Epithelial cell of alveolus of lung (primary cell): ENCODE measurements around the gene KLHL34. TPM values are rescaled to one million over a fixed set of nuclear protein-coding genes. Genes with fewer than 3 reads are reported as not detected.

Experiments used
- total RNA-seq: library from RNA; depleted of rRNA; stranded (reverse); fragments of >200 nt; gene quantifications from 2 replicates; pipeline ENCODE4 v1.2.1, GENCODE V29; 2015

The KLHL34 gene, protein sequence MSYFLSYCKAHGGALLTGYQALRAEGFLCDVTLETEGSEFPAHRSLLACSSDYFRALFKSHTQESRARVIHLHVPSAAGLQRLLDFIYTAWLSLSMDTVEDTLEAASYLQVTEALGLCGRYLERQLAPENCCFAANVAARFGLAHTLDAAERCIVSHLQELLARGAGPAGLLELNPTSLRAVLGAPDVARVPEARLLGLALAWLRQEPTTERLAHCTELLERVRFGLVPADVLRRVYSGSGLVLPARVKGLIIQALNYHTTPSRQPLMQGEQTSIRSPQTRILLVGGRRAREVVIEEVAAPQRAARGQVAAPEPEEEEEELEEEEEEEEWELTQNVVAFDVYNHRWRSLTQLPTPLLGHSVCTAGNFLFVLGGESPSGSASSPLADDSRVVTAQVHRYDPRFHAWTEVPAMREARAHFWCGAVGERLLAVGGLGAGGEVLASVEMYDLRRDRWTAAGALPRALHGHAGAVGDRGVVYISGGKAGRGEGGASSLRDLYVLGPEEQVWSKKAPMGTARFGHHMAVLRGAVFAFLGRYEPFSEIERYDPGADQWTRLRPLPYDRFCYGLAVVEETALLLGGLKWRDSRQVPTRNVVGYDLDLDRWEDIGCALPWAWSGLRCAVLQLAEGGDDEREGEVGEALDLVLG
- not detected in 2 replicates for total RNA-seq

DNA sequence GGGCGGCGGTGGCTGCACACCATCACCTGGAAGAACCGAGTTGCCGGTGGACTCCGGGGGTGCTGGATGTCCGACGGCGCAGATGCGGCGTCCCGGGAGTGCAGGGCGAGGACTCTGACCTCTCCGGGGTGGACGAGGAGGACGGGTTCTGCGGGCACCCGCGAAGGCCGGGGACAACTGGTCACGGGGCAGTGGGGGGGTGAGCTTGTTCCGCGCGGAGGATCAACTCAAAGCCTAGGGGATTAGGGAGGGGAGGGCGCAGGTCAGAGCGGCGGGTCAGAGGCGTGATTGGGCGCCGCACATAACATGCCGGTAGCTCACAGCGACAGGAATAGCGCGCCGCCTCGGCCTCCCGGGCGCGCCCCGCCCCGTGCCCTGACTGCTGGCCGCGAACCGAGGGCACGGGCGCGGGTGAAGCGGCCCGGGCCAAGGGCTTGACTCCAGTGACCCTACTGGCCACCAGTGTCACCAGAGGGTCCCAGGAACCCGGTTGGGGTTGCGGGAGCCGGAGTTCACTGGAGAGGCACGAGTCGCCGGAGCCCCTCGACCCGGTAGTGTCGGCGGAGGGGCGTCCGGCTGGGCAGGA, at the start of gene KLHL34:
Gene KLHL34 (minus strand): TSS at position 179 of the 586 bp plus-strand sequence. CDS start 542 bp downstream, outside the sequence.

Other genes with a start within 250 kb of the KLHL34 start
- not detected in 2 replicates for gene SMPX, start 99.8 kb upstream of the KLHL34 start, total RNA-seq
- gene MBTPS2, start 181.3 kb upstream of the KLHL34 start, total RNA-seq: 11.6 and 18.0 TPM in 2 replicates
- gene YY2, start 197.7 kb upstream of the KLHL34 start, total RNA-seq: 0.65 and 4.1 TPM in 2 replicates